Stomach (tissue), 4 donors: ENCODE measurements around the gene SBF2.
"Not testable (repeated sequence)": the region's sequence is repeated elsewhere in the genome, so short reads cannot be mapped to it uniquely, and the experiment has no call there.

Experiments used
- EP300 ChIP-seq: sonication (generic); formaldehyde crosslinking; IDR thresholded peaks from one replicate; pipeline ENCODE4 v1.6.1; 2017; ENCODE audit warnings: antibody characterized with exemption
- POLR2A ChIP-seq, 4 donors: fragments of 450-650 bp; IDR thresholded peaks; one replicate each; pipeline ENCODE4 v1.6.1; 2016; ENCODE audit warnings: antibody characterized with exemption in 4 of 4, control low read depth in 2 of 4, mild to moderate bottlenecking in 1 of 4, moderate library complexity in 1 of 4
- POLR2AphosphoS5 ChIP-seq, 3 donors: sonication (generic); formaldehyde crosslinking; IDR thresholded peaks; one replicate each; pipeline ENCODE4 v1.6.1; 2016; ENCODE audit warnings: antibody characterized with exemption in 3 of 3
- TF ChIP-seq, protein P1 (sequence below), 7 experiments: fragments of 450-650 bp in 4 of 7; fragments of 200-600 bp in 3 of 7; sonication (generic) in 3 of 7; IDR thresholded peaks; one replicate each; pipeline ENCODE4 v1.5.1; 2016 to 2019; ENCODE audit warnings: antibody characterized with exemption in 7 of 7, control low read depth in 2 of 7, mild to moderate bottlenecking in 1 of 7

DNA sequence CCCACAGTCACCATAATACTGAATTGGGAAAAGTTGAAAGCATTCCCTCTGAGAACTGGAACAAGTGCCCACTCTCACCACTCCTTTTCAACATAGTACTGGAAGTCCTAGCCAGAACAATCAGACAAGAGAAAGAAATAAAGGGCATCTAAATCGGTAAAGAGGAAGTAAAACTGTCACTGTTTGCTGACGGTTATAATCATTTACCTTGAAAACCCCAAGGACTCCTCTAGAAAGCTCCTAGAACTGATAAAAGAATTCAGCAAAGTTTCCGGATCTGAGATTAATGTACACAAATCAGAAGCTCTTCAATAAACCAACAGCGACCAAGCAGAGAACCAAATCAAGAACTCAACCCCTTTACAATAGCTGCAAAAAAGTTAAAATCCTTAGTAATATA, 306.7 kb downstream of the SBF2 start:
- TF ChIP-seq, protein P1, sequence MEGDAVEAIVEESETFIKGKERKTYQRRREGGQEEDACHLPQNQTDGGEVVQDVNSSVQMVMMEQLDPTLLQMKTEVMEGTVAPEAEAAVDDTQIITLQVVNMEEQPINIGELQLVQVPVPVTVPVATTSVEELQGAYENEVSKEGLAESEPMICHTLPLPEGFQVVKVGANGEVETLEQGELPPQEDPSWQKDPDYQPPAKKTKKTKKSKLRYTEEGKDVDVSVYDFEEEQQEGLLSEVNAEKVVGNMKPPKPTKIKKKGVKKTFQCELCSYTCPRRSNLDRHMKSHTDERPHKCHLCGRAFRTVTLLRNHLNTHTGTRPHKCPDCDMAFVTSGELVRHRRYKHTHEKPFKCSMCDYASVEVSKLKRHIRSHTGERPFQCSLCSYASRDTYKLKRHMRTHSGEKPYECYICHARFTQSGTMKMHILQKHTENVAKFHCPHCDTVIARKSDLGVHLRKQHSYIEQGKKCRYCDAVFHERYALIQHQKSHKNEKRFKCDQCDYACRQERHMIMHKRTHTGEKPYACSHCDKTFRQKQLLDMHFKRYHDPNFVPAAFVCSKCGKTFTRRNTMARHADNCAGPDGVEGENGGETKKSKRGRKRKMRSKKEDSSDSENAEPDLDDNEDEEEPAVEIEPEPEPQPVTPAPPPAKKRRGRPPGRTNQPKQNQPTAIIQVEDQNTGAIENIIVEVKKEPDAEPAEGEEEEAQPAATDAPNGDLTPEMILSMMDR (IDR thresholded peaks at IDR 0.05): not testable (repeated sequence)
- TF ChIP-seq POLR2AphosphoS5 (IDR thresholded peaks at IDR 0.05); EP300; POLR2A (IDR thresholded peaks at IDR 0.05): not testable (repeated sequence)
